HCT116 (cell line): Measurements from ENCODE around the gene CCR7. TPM values are rescaled to one million over a fixed set of nuclear protein-coding genes. Genes with fewer than 3 reads are reported as not detected.
"Not testable (repeated sequence)": the region's sequence is repeated elsewhere in the genome, so short reads cannot be mapped to it uniquely, and the experiment has no call there.

Experiments used
- ATAC-seq: fragments of 200-7000 bp; cut with Tn5 transposase; 2 replicates; pipeline ENCODE4 v1.9.1; 2020; ENCODE audit warnings: mild to moderate bottlenecking, moderate library complexity
- BruUV-seq: library from RNA; stranded (reverse); fragments of 400-500 nt; replicated peaks from 2 replicates; lab custom pipeline; 2021; lab: Mats Ljungman, UMichigan
- CTCF ChIA-PET: fragments of 300-600 bp; sonication (Branson Sonifier 250); formaldehyde crosslinking; loops from one replicate; lab custom pipeline; 2021; ENCODE audit warnings: antibody characterized with exemption; lab: Charles Lee
- POLR2A ChIA-PET: fragments of 300-600, 350-600 bp; sonication (Branson Sonifier 250); formaldehyde crosslinking; loops from one replicate; lab custom pipeline; 2021; ENCODE audit warnings: antibody characterized with exemption; lab: Charles Lee
- RAD21 ChIA-PET, 2 experiments: fragments of 300-600 bp; sonication (Branson Sonifier 250); formaldehyde crosslinking; loops; one replicate each; lab custom pipeline; 2023; ENCODE audit warnings: low total read pairs in 2 of 2; ENCODE audit not compliant: uncharacterized antibody in 2 of 2, unreplicated experiment in 2 of 2, low non-redundant PET in 1 of 2; lab: Charles Lee
- DNase-seq: peaks from one replicate; pipeline ENCODE4 v3.0.0-alpha.2; 2010; ENCODE audit warnings: low read depth, low spot score
- H2AFZ ChIP-seq: fragments of 200-600 bp; shearing (Covaris generic), sonication (generic); 2 replicates; pipeline ENCODE4 v1.6.1; 2017; ENCODE audit warnings: low read depth, mixed run types, mixed read lengths, antibody characterized with exemption, low read length; ENCODE audit not compliant: poor library complexity, severe bottlenecking
- H3K27ac ChIP-seq: 2 replicates; pipeline ENCODE4 v1.5.1; 2012; ENCODE audit warnings: low read depth, low read length
- H3K27me3 ChIP-seq: fragments of 200-600 bp; sonication (generic); 2 replicates; pipeline ENCODE4 v1.6.1; 2016; ENCODE audit warnings: mixed run types, low read length, mixed read lengths; ENCODE audit not compliant: insufficient read depth
- H3K36me3 ChIP-seq, 2 experiments: fragments of 200-500 bp in 1 of 2; fragments of 200-600 bp in 1 of 2; sonication (Bioruptor generic) in 1 of 2; sonication (generic) in 1 of 2; 2 replicates each; pipeline versions ENCODE4 v1.5.1 to v1.6.1; 2014 to 2016; ENCODE audit warnings: low read length in 2 of 2, inconsistent platforms in 1 of 2, mixed read lengths in 1 of 2, mixed run types in 1 of 2; ENCODE audit not compliant: insufficient read depth in 2 of 2, control insufficient read depth in 1 of 2
- H3K4me1 ChIP-seq, 2 experiments: fragments of 200-600 bp in 1 of 2; sonication (generic) in 1 of 2; 2 replicates each; pipeline versions ENCODE4 v1.5.1 to v1.6.1; 2012 to 2017; ENCODE audit warnings: low read length in 2 of 2, inconsistent platforms in 1 of 2, mild to moderate bottlenecking in 1 of 2, mixed read lengths in 1 of 2, mixed run types in 1 of 2, moderate library complexity in 1 of 2; ENCODE audit not compliant: insufficient read depth in 2 of 2, control insufficient read depth in 1 of 2
- H3K4me2 ChIP-seq: fragments of 200-600 bp; sonication (generic); 2 replicates; pipeline ENCODE4 v1.6.1; 2017; ENCODE audit warnings: mixed run types, low read length, mixed read lengths
- H3K4me3 ChIP-seq, 2 experiments: fragments of 200-600 bp in 1 of 2; sonication (generic) in 1 of 2; replicated peaks in 1 of 2; 2 replicates each; pipeline ENCODE4 v1.5.1; 2011 to 2016; ENCODE audit warnings: low read length in 2 of 2, control low read depth in 1 of 2, low read depth in 1 of 2, mild to moderate bottlenecking in 1 of 2, mixed read lengths in 1 of 2, mixed run types in 1 of 2
- H3K79me2 ChIP-seq: fragments of 200-600 bp; sonication (generic); 2 replicates; pipeline ENCODE4 v1.6.1; 2017; ENCODE audit warnings: mild to moderate bottlenecking, mixed run types, low read length, moderate library complexity, mixed read lengths; ENCODE audit not compliant: insufficient read depth
- H3K9ac ChIP-seq: fragments of 200-600 bp; sonication (generic); 2 replicates; pipeline ENCODE4 v1.6.1; 2016; ENCODE audit warnings: low read length, mixed read lengths
- H3K9me2 ChIP-seq: fragments of 200-600 bp; sonication (generic), shearing (Covaris generic); 2 replicates; pipeline ENCODE4 v1.6.1; 2017; ENCODE audit warnings: mixed run types, mild to moderate bottlenecking, moderate library complexity; ENCODE audit not compliant: insufficient read depth
- H3K9me3 ChIP-seq, 2 experiments: fragments of 200-500 bp in 1 of 2; fragments of 200-600 bp in 1 of 2; sonication (Bioruptor generic) in 1 of 2; sonication (generic) in 1 of 2; 2 replicates each; pipeline ENCODE4 v1.6.1; 2014 to 2017; ENCODE audit warnings: low read length in 2 of 2, mixed read lengths in 2 of 2, inconsistent platforms in 1 of 2, low read depth in 1 of 2, mild to moderate bottlenecking in 1 of 2, mixed run types in 1 of 2, moderate library complexity in 1 of 2; ENCODE audit not compliant: control insufficient read depth in 1 of 2, insufficient read depth in 1 of 2
- H4K20me1 ChIP-seq: fragments of 200-600 bp; sonication (generic), shearing (Covaris generic); 2 replicates; pipeline ENCODE4 v1.6.1; 2017; ENCODE audit warnings: mixed run types, mild to moderate bottlenecking, moderate library complexity; ENCODE audit not compliant: insufficient read depth
- ATF3 ChIP-seq: IDR thresholded peaks from 2 replicates; pipeline ENCODE4 v1.6.1; 2012
- CEBPB ChIP-seq: IDR thresholded peaks from 2 replicates; pipeline ENCODE4 v1.6.1; 2012; ENCODE audit warnings: low read depth
- ELF1 ChIP-seq: IDR thresholded peaks from 2 replicates; pipeline ENCODE4 v1.6.1; 2012; ENCODE audit warnings: low read depth, borderline replicate concordance
- EZH2 ChIP-seq: fragments of 200-600 bp; sonication (generic); IDR thresholded peaks from 2 replicates; pipeline ENCODE4 v1.6.1; 2017; ENCODE audit warnings: antibody characterized with exemption, mixed run types
- EZH2phosphoT487 ChIP-seq: fragments of 200-600 bp; IDR thresholded peaks from 2 replicates; pipeline ENCODE4 v1.6.1; 2018; ENCODE audit warnings: antibody characterized with exemption, borderline replicate concordance
- POLR2A ChIP-seq: IDR thresholded peaks from 2 replicates; pipeline ENCODE4 v1.7.0; 2011; ENCODE audit warnings: borderline replicate concordance; ENCODE audit not compliant: insufficient read depth, insufficient read length; ENCODE audit errors: extremely low read depth
- POLR2AphosphoS5 ChIP-seq: IDR thresholded peaks from 2 replicates; pipeline ENCODE4 v1.6.1; 2011; ENCODE audit warnings: mild to moderate bottlenecking, low read depth, low read length, moderate library complexity
- RAD21 ChIP-seq: IDR thresholded peaks from 2 replicates; pipeline ENCODE4 v1.6.1; 2012; ENCODE audit warnings: low read depth, mild to moderate bottlenecking
- SIN3A ChIP-seq: IDR thresholded peaks from 2 replicates; pipeline ENCODE4 v1.6.1; 2012; ENCODE audit warnings: low read depth
- SP1 ChIP-seq: IDR thresholded peaks from 2 replicates; pipeline ENCODE4 v1.6.1; 2012; ENCODE audit warnings: low read depth
- SRF ChIP-seq: IDR thresholded peaks from 2 replicates; pipeline ENCODE4 v1.6.1; 2012; ENCODE audit warnings: low read depth
- ZFX ChIP-seq: fragments of 450-650 bp; IDR thresholded peaks from 2 replicates; pipeline ENCODE4 v1.6.1; 2017
- intact Hi-C: fragments of 100-400 bp; cut with micrococcal nuclease; formaldehyde crosslinking; loops from 2 replicates; pipeline ENCODE4 v1.10.0; 2022
- total RNA-seq: library from RNA; stranded (reverse); gene quantifications from one replicate; pipeline ENCODE4 v1.2.1, GENCODE V29; 2021; ENCODE audit not compliant: unreplicated experiment

CCR7 gene
- total RNA-seq, 1 experiment from 2014 or later: 0.69 TPM

GRCh38 chr17:40546497-40546896, 18.8 kb downstream of the CCR7 start:
- BruUV-seq, H3K27ac ChIP-seq, ATAC-seq, H2AFZ ChIP-seq, H3K9me2 ChIP-seq, H3K27me3 ChIP-seq, DNase-seq, H3K36me3 ChIP-seq, H3K79me2 ChIP-seq, H3K9ac ChIP-seq, H3K4me3 ChIP-seq, H3K9me3 ChIP-seq, RAD21 ChIA-PET, CTCF ChIA-PET, H3K4me1 ChIP-seq, H3K4me2 ChIP-seq, H4K20me1 ChIP-seq, intact Hi-C loops: not testable (repeated sequence)
- POLR2A ChIA-PET: interaction anchor here (1.5 kb wide), 1 partner anchor 10 kb away, joined by 4 read pairs; no protein-coding TSS in a partner anchor

GRCh38 chr17:40545660-40546059, 19.6 kb downstream of the CCR7 start:
- Histone ChIP-seq H3K27me3 (no peaks in the 10 kb centered on the region), H3K9me3 (no peaks in the 10 kb centered on the region), H3K79me2 (no peaks in the 10 kb centered on the region), H3K9me2 (no peaks in the 10 kb centered on the region), H3K27ac (no peak overlapping the region), H2AFZ (no peak overlapping the region), H3K4me2 (no peak overlapping the region), H3K36me3 (no peaks in the 10 kb centered on the region), H3K4me3 (no peak overlapping the region), H3K9ac (no peak overlapping the region), H4K20me1 (no peaks in the 10 kb centered on the region), H3K4me1 (peaks cover 6 to 10% of the 10 kb centered on the region in 2 experiments)
- DNase-seq (no peak), ATAC-seq (no peak)
- ChIA-PET POLR2A (no interaction called here), RAD21 (no interaction called here), CTCF (no interaction called here)
- intact Hi-C loops: no loop called here
- BruUV-seq: no TSS peak
- TF ChIP-seq SIN3A: no peak
- TF ChIP-seq EZH2: no peak
- TF ChIP-seq RAD21: no peak
- no peak for TF ChIP-seq CEBPB
- no peak for TF ChIP-seq EZH2phosphoT487
- TF ChIP-seq ZFX: no peak
- TF ChIP-seq SRF: no peak
- no peak for TF ChIP-seq POLR2AphosphoS5
- TF ChIP-seq ELF1: no peak
- no peak for TF ChIP-seq POLR2A
- TF ChIP-seq SP1: no peak
- no peak for TF ChIP-seq ATF3
